Activated naive CD4-positive, alpha-beta T cell treated with anti-CD3 and anti-CD28 coated beads, Interleukin-2, amount 10 ng/mL, durations not matched to agents 7 days and 5 days (primary cell): ENCODE data around the gene MTCL1.

Experiments used
- CTCF ChIA-PET: fragments of 350-600 bp; sonication (Branson Sonifier 250); formaldehyde crosslinking; loops from one replicate; lab custom pipeline; 2021; ENCODE audit warnings: antibody characterized with exemption; lab: Charles Lee
- DNase-seq: peaks from one replicate; pipeline ENCODE4 v3.0.0-alpha.2; 2020
- H3K27ac Mint-ChIP-seq: one replicate; pipeline ENCODE4 v1.8.0; 2021; ENCODE audit warnings: mild to moderate bottlenecking, moderate library complexity, mixed read lengths
- H3K27me3 Mint-ChIP-seq: one replicate; pipeline ENCODE4 v1.8.0; 2021; ENCODE audit warnings: mild to moderate bottlenecking, mixed read lengths
- H3K36me3 Mint-ChIP-seq: one replicate; pipeline ENCODE4 v1.8.0; 2021; ENCODE audit warnings: mixed read lengths
- H3K4me1 Mint-ChIP-seq: one replicate; pipeline ENCODE4 v1.8.0; 2021; ENCODE audit warnings: mixed read lengths
- H3K4me3 Mint-ChIP-seq: one replicate; pipeline ENCODE4 v1.8.0; 2021; ENCODE audit warnings: mild to moderate bottlenecking, moderate library complexity, mixed read lengths
- H3K9me3 Mint-ChIP-seq: one replicate; pipeline ENCODE4 v1.8.0; 2021; ENCODE audit warnings: mixed read lengths

The MTCL1 gene

DNA sequence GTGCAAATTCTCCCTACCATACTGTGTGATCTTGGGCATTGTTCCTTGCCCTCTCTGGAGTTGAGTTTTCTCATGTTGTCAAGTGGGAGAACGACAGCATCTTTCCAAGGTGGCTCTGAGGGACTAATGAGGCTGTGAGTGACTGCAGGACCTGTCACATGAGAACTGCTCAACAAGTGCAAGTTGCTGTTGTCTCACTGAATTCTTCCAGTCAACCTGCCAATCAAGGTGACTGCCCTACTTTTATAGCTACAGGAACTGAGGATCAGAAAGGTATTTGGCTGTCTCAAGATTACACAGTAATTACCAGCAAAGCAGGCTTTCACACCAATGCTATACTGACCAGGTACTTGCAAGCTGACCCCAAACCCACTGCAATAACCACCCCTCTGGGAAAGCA, 137.6 kb downstream of the MTCL1 start:
- Mint-ChIP-seq H3K9me3 (no peaks in the 10 kb centered on the region), H3K27ac (no peak overlapping the region), H3K4me1 (no peaks in the 10 kb centered on the region), H3K4me3 (no peak overlapping the region), H3K27me3 (peaks cover 15% of the 10 kb centered on the region), H3K36me3 (no peaks in the 10 kb centered on the region)
- CTCF ChIA-PET: no interaction called here
- DNase-seq: no peak

DNA sequence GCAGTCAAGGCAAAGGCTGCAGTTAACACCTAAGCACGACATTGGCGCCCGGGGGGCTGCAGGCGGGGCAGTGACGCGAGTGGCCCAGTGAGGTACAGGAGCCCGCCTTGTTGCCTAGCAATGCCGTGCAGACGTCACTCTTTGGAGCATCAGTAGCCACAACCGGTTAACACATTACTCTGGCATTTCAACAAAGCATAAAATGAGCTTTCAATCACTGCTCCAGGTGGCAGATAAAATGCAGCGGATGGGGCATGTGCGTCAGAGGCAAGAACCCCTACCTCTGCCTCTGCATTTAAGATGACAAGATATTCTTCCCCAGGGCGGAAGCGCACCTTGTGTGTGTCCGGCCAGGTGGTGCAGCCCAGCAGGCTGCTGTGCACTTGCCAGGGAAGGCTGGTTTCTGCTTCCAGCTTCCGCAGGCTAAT, 139.4 kb downstream of the MTCL1 start:
- Mint-ChIP-seq H3K27ac (no peak overlapping the region), H3K4me3 (no peak overlapping the region), H3K27me3 (peaks cover 14% of the 10 kb centered on the region), H3K9me3 (no peaks in the 10 kb centered on the region), H3K36me3 (no peaks in the 10 kb centered on the region), H3K4me1 (no peaks in the 10 kb centered on the region)
- CTCF ChIA-PET: no interaction called here
- no peak for DNase-seq

DNA sequence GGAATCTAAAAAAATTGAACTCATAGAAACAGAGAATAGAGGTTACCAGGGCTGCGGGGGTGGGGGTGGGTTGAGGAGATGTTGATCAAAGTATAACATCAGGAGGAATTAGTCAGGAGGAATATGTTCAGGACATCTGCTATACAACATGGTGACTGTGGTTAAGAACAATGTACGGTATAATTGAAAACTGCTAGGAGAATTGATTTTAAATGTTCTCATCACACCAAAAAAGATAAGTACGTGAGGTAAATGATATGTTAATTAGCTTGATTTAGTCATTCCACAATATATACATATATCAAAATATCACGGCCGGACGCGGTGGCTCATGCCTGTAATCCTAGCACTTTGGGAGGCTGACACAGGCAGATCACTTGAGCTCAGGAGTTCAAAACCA, 140.2 kb downstream of the MTCL1 start:
- peaks cover 15% of the 10 kb centered on the region for H3K27me3 Mint-ChIP-seq
- H3K36me3 Mint-ChIP-seq: no peaks in the 10 kb centered on the region
- H3K27ac Mint-ChIP-seq: no peak overlapping the region
- H3K4me1 Mint-ChIP-seq: no peaks in the 10 kb centered on the region
- peaks cover 2% of the 10 kb centered on the region for H3K9me3 Mint-ChIP-seq
- CTCF ChIA-PET: no interaction called here
- no peak overlapping the region for H3K4me3 Mint-ChIP-seq
- no peak for DNase-seq

DNA sequence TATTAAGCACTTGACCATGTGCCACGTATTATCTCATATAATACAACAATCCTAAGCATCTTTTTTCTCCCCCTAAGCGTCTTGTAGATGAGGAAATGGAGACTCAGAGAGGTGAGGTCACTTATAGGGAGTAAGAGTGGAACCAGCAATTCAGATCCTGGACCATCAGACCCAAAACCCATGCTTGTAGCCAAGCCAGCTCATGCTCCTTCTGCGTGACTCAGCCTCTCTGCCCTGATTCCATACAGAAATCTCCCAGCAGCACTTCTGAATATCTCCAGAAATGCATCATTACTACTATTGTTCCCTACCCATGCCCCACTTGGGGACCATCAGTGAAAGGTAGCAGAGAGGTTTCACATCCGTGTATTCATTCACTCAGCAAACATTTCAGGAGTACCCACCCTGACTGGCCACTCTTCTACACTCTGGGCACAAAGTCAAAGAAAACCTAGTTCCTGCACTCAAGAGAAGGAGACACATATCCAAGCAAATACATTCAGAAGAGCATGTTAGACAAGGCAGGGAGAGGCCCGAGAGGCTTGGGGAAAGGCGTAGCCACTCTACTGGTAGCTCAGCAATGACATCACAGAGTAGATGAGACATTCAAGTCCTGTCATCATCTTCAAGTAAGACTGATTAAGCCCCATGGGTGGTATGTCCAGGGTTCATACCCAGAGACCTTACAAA, 141.9 kb downstream of the MTCL1 start:
- Mint-ChIP-seq H3K27ac (no peak overlapping the region), H3K4me3 (no peak overlapping the region), H3K4me1 (no peaks in the 10 kb centered on the region), H3K27me3 (peaks cover 15% of the 10 kb centered on the region), H3K9me3 (peaks cover 2% of the 10 kb centered on the region), H3K36me3 (no peaks in the 10 kb centered on the region)
- CTCF ChIA-PET: no interaction called here
- DNase-seq: no peak

DNA sequence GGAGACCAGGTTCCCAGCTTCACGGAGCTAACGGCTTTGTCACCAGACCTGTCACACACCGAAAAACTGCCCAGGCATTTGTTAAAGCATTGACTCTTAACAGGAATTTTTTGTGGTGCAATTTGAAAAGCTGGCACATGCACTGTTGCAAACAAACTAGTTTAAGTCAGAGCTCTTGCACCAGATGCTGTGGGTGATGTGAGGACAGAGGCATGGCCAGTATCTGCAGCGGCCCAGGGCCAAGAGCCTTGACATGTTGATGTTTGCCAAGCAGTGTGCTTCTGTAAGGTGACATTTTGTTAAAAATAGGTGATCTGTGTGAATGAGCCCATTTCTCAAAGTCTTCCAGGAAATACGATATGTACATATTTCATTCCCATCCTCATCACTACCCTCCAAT, 142.5 kb downstream of the MTCL1 start:
- no peaks in the 10 kb centered on the region for H3K36me3 Mint-ChIP-seq
- DNase-seq: no peak
- CTCF ChIA-PET: no interaction called here
- H3K27me3 Mint-ChIP-seq: peaks cover 15% of the 10 kb centered on the region
- H3K4me3 Mint-ChIP-seq: no peak overlapping the region
- H3K9me3 Mint-ChIP-seq: peaks cover 2% of the 10 kb centered on the region
- no peaks in the 10 kb centered on the region for H3K4me1 Mint-ChIP-seq
- H3K27ac Mint-ChIP-seq: no peak overlapping the region

DNA sequence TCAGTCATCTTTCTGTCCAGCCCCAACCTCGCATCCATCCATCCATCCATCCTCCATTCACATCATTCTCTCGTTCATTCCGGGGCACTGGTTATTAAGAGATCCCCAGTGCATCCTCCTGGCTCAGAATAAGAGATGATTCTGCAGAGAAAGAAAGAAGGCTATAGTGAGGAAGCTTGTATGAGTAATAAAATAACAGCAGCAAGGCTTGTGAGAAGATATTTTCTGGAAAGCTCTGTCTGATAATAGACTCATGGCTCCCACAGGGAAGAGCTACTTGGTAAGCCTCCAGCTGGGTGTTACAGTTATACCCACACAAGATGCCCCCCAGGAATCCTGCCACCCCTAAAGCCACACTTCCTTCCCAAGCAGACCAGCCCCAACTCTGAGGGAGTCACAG, 143.2 kb downstream of the MTCL1 start:
- H3K4me3 Mint-ChIP-seq: no peak overlapping the region
- CTCF ChIA-PET: no interaction called here
- no peak overlapping the region for H3K27ac Mint-ChIP-seq
- H3K9me3 Mint-ChIP-seq: peaks cover 2% of the 10 kb centered on the region
- no peaks in the 10 kb centered on the region for H3K4me1 Mint-ChIP-seq
- peaks cover 15% of the 10 kb centered on the region for H3K27me3 Mint-ChIP-seq
- no peak for DNase-seq
- H3K36me3 Mint-ChIP-seq: no peaks in the 10 kb centered on the region

DNA sequence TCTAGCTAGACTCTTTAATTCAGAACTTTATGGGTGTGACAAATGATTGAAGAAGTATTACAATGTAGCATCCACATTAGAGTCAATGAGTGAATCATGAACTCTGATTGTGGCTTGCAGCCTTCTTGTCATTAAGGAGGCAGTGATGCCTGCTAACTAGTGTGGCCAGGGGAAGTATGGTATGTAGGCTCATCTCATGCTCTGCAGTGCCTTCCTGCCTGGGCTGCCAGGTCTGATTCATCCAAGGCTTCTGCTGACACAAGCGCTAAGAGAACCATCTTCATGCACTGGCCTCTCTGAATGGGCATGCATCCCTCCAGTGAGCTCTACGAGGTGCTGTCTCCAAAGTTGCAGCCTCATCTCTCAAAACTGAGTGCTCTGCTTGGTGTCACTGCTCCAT, 144.3 kb downstream of the MTCL1 start:
- peaks cover 2% of the 10 kb centered on the region for H3K9me3 Mint-ChIP-seq
- no peaks in the 10 kb centered on the region for H3K4me1 Mint-ChIP-seq
- DNase-seq: no peak
- H3K27me3 Mint-ChIP-seq: peaks cover 21% of the 10 kb centered on the region
- no peak overlapping the region for H3K27ac Mint-ChIP-seq
- no peaks in the 10 kb centered on the region for H3K36me3 Mint-ChIP-seq
- CTCF ChIA-PET: interaction anchor here (0.5 kb wide), 1 partner anchor 22 kb away, joined by 3 read pairs; no protein-coding TSS in a partner anchor
- no peak overlapping the region for H3K4me3 Mint-ChIP-seq

DNA sequence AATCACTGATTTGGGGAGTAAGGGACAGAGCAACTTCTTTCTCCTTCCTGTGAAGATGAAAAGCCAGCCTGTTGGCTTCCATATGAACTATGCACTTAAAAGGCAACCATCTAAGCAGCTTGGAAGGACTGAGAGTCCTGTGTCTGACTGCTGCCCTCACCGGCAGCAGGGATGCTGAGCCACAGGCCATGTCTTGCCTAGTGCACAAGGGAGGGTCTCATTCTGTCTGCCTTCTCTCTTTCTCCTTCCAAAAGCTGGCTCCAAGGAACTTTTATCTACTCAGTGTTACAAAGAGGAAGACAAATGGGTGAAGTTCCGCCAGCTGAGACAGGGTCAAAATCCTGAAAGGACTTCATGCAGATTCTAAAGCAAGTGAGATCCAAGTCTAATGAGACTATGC, 146.3 kb downstream of the MTCL1 start:
- no peak overlapping the region for H3K27ac Mint-ChIP-seq
- no peak for DNase-seq
- no peak overlapping the region for H3K4me3 Mint-ChIP-seq
- no peaks in the 10 kb centered on the region for H3K4me1 Mint-ChIP-seq
- peaks cover 2% of the 10 kb centered on the region for H3K9me3 Mint-ChIP-seq
- peaks cover 29% of the 10 kb centered on the region for H3K27me3 Mint-ChIP-seq
- CTCF ChIA-PET: no interaction called here
- H3K36me3 Mint-ChIP-seq: no peaks in the 10 kb centered on the region

DNA sequence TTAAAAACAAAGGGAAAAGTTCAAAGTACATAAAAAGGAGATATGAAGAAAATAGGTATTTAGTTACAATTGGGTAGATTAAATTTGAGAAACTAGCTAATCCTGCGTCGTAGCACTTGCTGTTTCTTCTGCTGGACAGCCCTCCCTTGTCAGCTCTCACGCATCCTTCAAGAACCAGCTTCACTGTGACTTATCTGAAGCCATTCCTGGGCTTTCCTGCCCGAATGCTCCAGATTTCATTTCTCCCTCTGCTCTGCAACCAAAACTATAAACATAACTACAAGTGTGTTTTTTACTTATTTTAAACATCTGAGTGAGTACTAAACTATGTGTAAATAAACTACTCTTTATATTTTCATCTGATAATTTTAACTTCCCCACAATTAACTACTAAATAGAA, 149.2 kb downstream of the MTCL1 start:
- H3K27ac Mint-ChIP-seq: no peak overlapping the region
- CTCF ChIA-PET: no interaction called here

DNA sequence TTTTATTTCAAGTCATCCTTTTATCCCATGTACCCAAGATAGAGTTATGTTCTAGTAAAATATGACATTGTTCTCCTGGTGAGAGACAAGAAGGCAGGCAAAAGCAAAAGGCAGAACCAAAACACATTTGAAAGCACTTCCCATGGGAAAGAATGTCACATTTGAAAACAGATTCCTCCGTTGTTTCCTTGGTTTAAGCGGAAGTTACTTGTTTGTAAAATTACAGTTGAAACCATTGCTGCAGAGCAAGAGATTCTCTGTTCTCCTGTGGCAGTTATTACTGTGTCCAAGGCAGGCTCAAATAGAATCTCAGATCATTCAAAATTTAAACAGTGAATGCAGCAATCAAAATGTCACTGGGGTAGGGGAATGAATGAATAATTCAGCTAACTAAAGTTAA, 149.6 kb downstream of the MTCL1 start:
- Mint-ChIP-seq H3K9me3 (peaks cover 2% of the 10 kb centered on the region), H3K27me3 (peaks cover 23% of the 10 kb centered on the region), H3K4me3 (no peak overlapping the region), H3K36me3 (no peaks in the 10 kb centered on the region), H3K4me1 (no peaks in the 10 kb centered on the region), H3K27ac (no peak overlapping the region)
- CTCF ChIA-PET: no interaction called here
- DNase-seq: no peak

More for the DNA sequence above, 149.2 kb downstream of the MTCL1 start:
- Mint-ChIP-seq H3K36me3 (no peaks in the 10 kb centered on the region), H3K27me3 (peaks cover 23% of the 10 kb centered on the region), H3K4me1 (no peaks in the 10 kb centered on the region), H3K4me3 (no peak overlapping the region), H3K9me3 (peaks cover 2% of the 10 kb centered on the region)
- DNase-seq: no peak

DNA sequence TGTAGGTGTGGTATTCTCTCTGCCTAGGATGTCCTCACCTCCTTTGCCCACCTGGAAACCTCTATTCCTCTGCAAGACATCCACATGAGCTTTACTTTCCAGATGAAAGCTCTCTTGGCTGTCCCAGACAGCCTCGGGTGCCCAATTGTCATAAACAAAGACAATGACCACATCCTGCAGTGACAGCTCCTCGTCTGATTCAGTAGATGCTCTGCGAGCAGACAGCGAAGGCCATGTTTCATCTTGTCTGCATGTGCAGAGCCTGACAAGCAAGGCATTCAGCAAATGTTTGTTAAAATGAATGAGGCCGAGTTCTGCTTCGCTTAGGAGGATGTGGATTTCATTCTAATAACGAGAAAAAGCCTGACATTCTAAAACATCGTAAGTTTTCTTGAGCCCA, 150.9 kb downstream of the MTCL1 start:
- Mint-ChIP-seq H3K4me1 (no peaks in the 10 kb centered on the region), H3K36me3 (no peaks in the 10 kb centered on the region)
- CTCF ChIA-PET: no interaction called here

DNA sequence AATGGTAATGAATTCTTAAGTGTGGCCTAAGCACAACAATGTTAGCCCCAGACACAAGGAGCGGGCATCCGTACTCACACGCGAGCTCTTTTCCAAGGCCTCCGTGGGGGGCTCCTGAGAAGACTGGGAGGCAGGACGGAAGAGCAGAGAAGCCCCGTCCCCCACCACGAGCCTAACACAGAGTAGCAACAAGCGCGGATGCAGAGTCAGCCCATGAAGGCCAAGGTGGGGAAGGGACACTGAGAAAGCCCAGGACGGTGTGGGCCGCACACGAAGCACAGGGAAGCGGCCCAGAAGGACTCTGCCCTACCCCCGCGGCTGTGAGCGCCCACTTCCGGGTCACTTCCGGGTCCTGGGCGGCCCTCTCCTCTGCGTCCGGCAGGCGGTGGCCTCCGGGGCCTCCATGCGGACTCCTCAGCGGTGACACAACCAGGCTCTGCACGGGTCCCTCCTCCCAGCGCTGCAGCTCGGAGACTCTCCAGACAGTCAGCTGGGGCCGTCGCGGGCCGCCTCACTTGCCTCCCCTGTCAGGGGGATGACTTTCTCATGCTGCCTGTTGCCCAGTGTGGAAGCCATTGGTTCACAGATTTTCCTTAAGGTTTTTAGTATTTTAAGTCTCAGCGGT, 151.5 kb downstream of the MTCL1 start:
- H3K4me3 Mint-ChIP-seq: no peak overlapping the region
- CTCF ChIA-PET: no interaction called here
- no peak for DNase-seq
- H3K36me3 Mint-ChIP-seq: no peaks in the 10 kb centered on the region
- H3K27ac Mint-ChIP-seq: no peak overlapping the region
- H3K4me1 Mint-ChIP-seq: no peaks in the 10 kb centered on the region
- H3K9me3 Mint-ChIP-seq: no peaks in the 10 kb centered on the region
- peaks cover 15% of the 10 kb centered on the region for H3K27me3 Mint-ChIP-seq

More for the DNA sequence above, 150.9 kb downstream of the MTCL1 start:
- H3K27me3 Mint-ChIP-seq: peaks cover 19% of the 10 kb centered on the region
- H3K27ac Mint-ChIP-seq: no peak overlapping the region
- DNase-seq: no peak
- no peak overlapping the region for H3K4me3 Mint-ChIP-seq
- H3K9me3 Mint-ChIP-seq: no peaks in the 10 kb centered on the region

DNA sequence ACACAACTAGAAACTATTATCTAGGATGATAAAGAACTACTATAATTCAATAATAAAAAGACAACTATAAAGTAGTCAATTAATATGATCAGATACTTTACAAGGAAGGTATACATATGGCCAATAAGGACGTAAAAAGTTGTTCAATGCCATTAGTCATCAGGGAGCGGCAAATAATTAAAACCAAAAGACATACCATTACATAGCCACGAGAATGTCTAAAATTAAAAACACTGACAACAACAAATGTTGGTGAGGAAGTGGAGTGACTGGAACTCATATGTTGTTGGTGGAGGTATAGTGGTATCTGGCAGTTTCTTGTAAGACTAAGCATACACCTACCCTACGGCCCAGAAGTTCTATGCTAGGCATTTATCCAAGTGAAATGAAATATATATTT, 152.4 kb downstream of the MTCL1 start:
- CTCF ChIA-PET: no interaction called here
- H3K27ac Mint-ChIP-seq: no peak overlapping the region
- no peak for DNase-seq
- peaks cover 15% of the 10 kb centered on the region for H3K27me3 Mint-ChIP-seq
- H3K4me3 Mint-ChIP-seq: no peak overlapping the region
- H3K36me3 Mint-ChIP-seq: no peaks in the 10 kb centered on the region
- no peaks in the 10 kb centered on the region for H3K9me3 Mint-ChIP-seq
- no peaks in the 10 kb centered on the region for H3K4me1 Mint-ChIP-seq

DNA sequence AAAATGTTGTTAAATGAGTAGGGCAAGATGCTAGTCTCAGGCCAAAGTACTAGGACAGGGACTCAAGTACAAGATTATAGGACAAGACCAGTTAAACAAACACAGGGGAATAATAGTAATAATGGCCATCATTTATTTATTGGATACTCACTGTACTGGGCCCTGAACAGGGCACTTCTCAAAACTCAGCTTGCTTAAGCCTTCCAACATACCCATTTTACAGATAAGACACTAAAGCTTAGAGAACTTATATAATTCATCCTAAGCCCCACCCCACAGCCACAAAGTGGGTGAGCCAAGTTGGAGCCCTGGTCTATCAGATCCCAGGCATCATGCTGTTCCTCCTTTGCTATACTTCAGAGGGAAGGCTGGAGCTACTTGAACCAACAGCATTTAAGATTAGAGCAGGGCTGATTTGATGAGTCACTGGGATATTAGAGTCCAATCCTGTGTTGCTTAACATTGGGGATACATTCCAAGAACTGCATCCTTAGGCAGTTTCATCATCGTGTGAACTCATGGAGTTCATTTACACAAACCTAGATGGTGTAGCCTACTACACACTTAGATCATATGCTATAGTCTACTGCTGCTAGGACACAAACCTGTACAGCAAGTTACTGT, 153.6 kb downstream of the MTCL1 start:
- Mint-ChIP-seq H3K27ac (no peak overlapping the region), H3K36me3 (no peaks in the 10 kb centered on the region), H3K4me1 (no peaks in the 10 kb centered on the region), H3K27me3 (peaks cover 15% of the 10 kb centered on the region), H3K4me3 (no peak overlapping the region), H3K9me3 (no peaks in the 10 kb centered on the region)
- CTCF ChIA-PET: no interaction called here
- DNase-seq: no peak
